Natural killer cell (primary cell): Measurements from ENCODE around the gene TMEM52B. TPM values are rescaled to one million over a fixed set of nuclear protein-coding genes. Genes with fewer than 3 reads are reported as not detected.

Source experiments
- ATAC-seq, 3 donors: fragments of 150-1000 bp in 2 of 3; fragments of 200-7000 bp in 1 of 3; cut with Tn5 transposase; 1 replicate in 1 of 3; 2 replicates in 2 of 3; pipeline ENCODE4 v1.10.0; 2021; ENCODE audit warnings: mild to moderate bottlenecking in 2 of 3, moderate library complexity in 2 of 3
- DNase-seq, 2 donors: peaks; one replicate each; pipeline versions ENCODE4 v3.0.0 to v3.0.0-alpha.2; 2013 to 2021; ENCODE audit warnings: mixed read lengths in 1 of 2
- H3K27ac ChIP-seq: one replicate; pipeline ENCODE4 v1.5.1; 2013; ENCODE audit warnings: mild to moderate bottlenecking, low read length
- H3K27me3 ChIP-seq: one replicate; pipeline ENCODE4 v1.6.1; 2013; ENCODE audit warnings: low read length; ENCODE audit not compliant: control insufficient read depth, insufficient read depth
- H3K36me3 ChIP-seq: one replicate; pipeline ENCODE4 v1.6.1; 2013; ENCODE audit warnings: low read length; ENCODE audit not compliant: control insufficient read depth, insufficient read depth
- H3K4me1 ChIP-seq: one replicate; pipeline ENCODE4 v1.6.1; 2013; ENCODE audit warnings: low read length; ENCODE audit not compliant: control insufficient read depth, insufficient read depth
- H3K4me3 ChIP-seq: one replicate; pipeline ENCODE4 v1.5.1; 2013; ENCODE audit warnings: low read length
- H3K9me3 ChIP-seq: one replicate; pipeline ENCODE4 v1.6.1; 2013; ENCODE audit warnings: low read length; ENCODE audit not compliant: control insufficient read depth, insufficient read depth
- H3K27ac Mint-ChIP-seq, 2 donors: one replicate each; pipeline ENCODE4 v1.8.0; 2022; ENCODE audit warnings: mild to moderate bottlenecking in 2 of 2, mixed read lengths in 2 of 2, moderate library complexity in 1 of 2
- H3K27me3 Mint-ChIP-seq, 2 donors: one replicate each; pipeline ENCODE4 v1.8.0; 2022; ENCODE audit warnings: low read depth in 2 of 2, mixed read lengths in 2 of 2
- H3K36me3 Mint-ChIP-seq: one replicate; pipeline ENCODE4 v1.8.0; 2022; ENCODE audit warnings: mixed read lengths
- H3K4me1 Mint-ChIP-seq, 2 donors: one replicate each; pipeline ENCODE4 v1.8.0; 2022; ENCODE audit warnings: mixed read lengths in 2 of 2
- H3K4me3 Mint-ChIP-seq: one replicate; pipeline ENCODE4 v1.8.0; 2022; ENCODE audit warnings: mild to moderate bottlenecking, moderate library complexity, mixed read lengths
- H3K9me3 Mint-ChIP-seq, 2 donors: one replicate each; pipeline ENCODE4 v1.8.0; 2022; ENCODE audit warnings: mixed read lengths in 2 of 2
- CTCF ChIP-seq: fragments of 200-600 bp; IDR thresholded peaks from one replicate; pipeline ENCODE4 v1.8.0; 2022; ENCODE audit warnings: antibody characterized with exemption
- WGBS: methylation state at CpG from one replicate; pipeline ENCODE4 v1.1.7; 2013; ENCODE audit warnings: missing lambda C conversion rate; ENCODE audit not compliant: insufficient coverage; 5-methylcytosine and 5-hydroxymethylcytosine counted together
- intact Hi-C: fragments of 100-400 bp; cut with micrococcal nuclease; formaldehyde crosslinking; loops from one replicate; pipeline ENCODE4 v1.14.2; 2022
- total RNA-seq, 4 donors: library from RNA; stranded (reverse); fragments of 120-200 nt in 1 of 4; gene quantifications; one replicate each; pipeline versions ENCODE4 v1.2.3 to v1.2.4, GENCODE V29; 2013 to 2022

The TMEM52B gene
- total RNA-seq, 3 donors from 2014 or later (not counting 1 experiment from before 2014, with no cell fraction given): 1.5 TPM; not detected in 2

GRCh38 chr12:10132850-10133370 is 45.9 kb upstream of the TMEM52B start:
- Mint-ChIP-seq H3K4me3 (no peak overlapping the region), H3K27me3 (peaks cover 3 to 11% of the 10 kb centered on the region in 2 donors), H3K36me3 (no peaks in the 10 kb centered on the region), H3K27ac (no peak overlapping the region), H3K9me3 (no peaks in the 10 kb centered on the region), H3K4me1 (no peaks in the 10 kb centered on the region)
- no peak for TF ChIP-seq CTCF
- DNase-seq (no peak), ATAC-seq (no peak)
- no peak overlapping the region for H3K27ac ChIP-seq
- intact Hi-C loops: no loop called here
- 95% methylated on average over 5 of the region's 6 CpGs for WGBS
- H3K4me3 ChIP-seq: no peak overlapping the region
- no peaks in the 10 kb centered on the region for H3K27me3 ChIP-seq
- no peaks in the 10 kb centered on the region for H3K9me3 ChIP-seq
- peaks cover 3% of the 10 kb centered on the region for H3K4me1 ChIP-seq
- no peaks in the 10 kb centered on the region for H3K36me3 ChIP-seq

- Mint-ChIP-seq H3K27me3 (peaks cover 0 to 3% of the 10 kb centered on the region in 2 donors), H3K4me1 (no peaks in the 10 kb centered on the region), H3K36me3 (no peaks in the 10 kb centered on the region), H3K9me3 (no peaks in the 10 kb centered on the region), H3K4me3 (no peak overlapping the region), H3K27ac (no peak overlapping the region)
- Histone ChIP-seq H3K27ac (no peak overlapping the region), H3K9me3 (no peaks in the 10 kb centered on the region), H3K36me3 (no peaks in the 10 kb centered on the region), H3K4me3 (no peak overlapping the region), H3K27me3 (no peaks in the 10 kb centered on the region), H3K4me1 (no peaks in the 10 kb centered on the region)
- ATAC-seq: no peak
- intact Hi-C loops: no loop called here
- 100% methylated on average over 2 of the region's 4 CpGs for WGBS
- DNase-seq: no peak
- no peak for TF ChIP-seq CTCF
Measured at GRCh38 chr12:10135126-10135525, 43.7 kb upstream of the TMEM52B start.

GRCh38 chr12:10136637-10137205 is 42.1 kb upstream of the TMEM52B start:
- WGBS: 87% methylated on average over 13 of the region's 13 CpGs

More at GRCh38 chr12:10136637-10137205, 42.1 kb upstream of the TMEM52B start:
- intact Hi-C loops: no loop called here
- Histone ChIP-seq H3K4me3 (no peak overlapping the region), H3K9me3 (no peaks in the 10 kb centered on the region), H3K27ac (no peak overlapping the region), H3K36me3 (no peaks in the 10 kb centered on the region), H3K4me1 (no peaks in the 10 kb centered on the region), H3K27me3 (no peaks in the 10 kb centered on the region)
- DNase-seq (no peak), ATAC-seq (no peak)
- Mint-ChIP-seq H3K4me3 (no peak overlapping the region), H3K27ac (no peak overlapping the region), H3K9me3 (no peaks in the 10 kb centered on the region), H3K27me3 (peaks cover 0 to 3% of the 10 kb centered on the region in 2 donors), H3K36me3 (no peaks in the 10 kb centered on the region), H3K4me1 (no peaks in the 10 kb centered on the region)
- no peak for TF ChIP-seq CTCF
